HepG2 (cell line): ENCODE measurements around the gene MRPL38. TPM values are rescaled to one million over a fixed set of nuclear protein-coding genes. Genes with fewer than 3 reads are reported as not detected.

Experiments
- DNMT3B ChIP-seq: conservative IDR thresholded peaks from 2 replicates; pipeline ENCODE4 v1.6.1; 2016; ENCODE audit warnings: missing biosample characterization, control low read depth
- ETS1 ChIP-seq: sonication (generic); formaldehyde crosslinking; IDR thresholded peaks from 2 replicates; pipeline ENCODE4 v1.4.0; 2020; ENCODE audit warnings: missing genetic modification reagents
- GABPA ChIP-seq, 2 experiments: IDR thresholded peaks; 2 replicates each; pipeline ENCODE4 v1.6.1; 2011 to 2016; ENCODE audit warnings: low read depth in 2 of 2, low read length in 1 of 2, missing biosample characterization in 1 of 2, missing genetic modification characterization in 1 of 2
- HINFP ChIP-seq: sonication (generic); formaldehyde crosslinking; IDR thresholded peaks from 2 replicates; pipeline ENCODE4 v1.4.0; 2020; ENCODE audit warnings: low read depth, mild to moderate bottlenecking, missing genetic modification reagents
- HNRNPUL1 ChIP-seq: fragments of 200-400 bp; formaldehyde crosslinking; IDR thresholded peaks from 2 replicates; pipeline ENCODE4 v1.6.1; 2017; ENCODE audit warnings: low read depth, mild to moderate bottlenecking, low read length, moderate library complexity
- JUND ChIP-seq: sonication (generic); formaldehyde crosslinking; IDR thresholded peaks from 2 replicates; pipeline ENCODE4 v1.8.0; 2022; ENCODE audit warnings: mild to moderate bottlenecking, missing genetic modification reagents
- KLF9 ChIP-seq: IDR thresholded peaks from 2 replicates; pipeline ENCODE4 v1.6.1; 2016; ENCODE audit warnings: low read depth
- MEIS2 ChIP-seq: sonication (generic); formaldehyde crosslinking; IDR thresholded peaks from 2 replicates; pipeline ENCODE4 v1.9.0; 2021; ENCODE audit warnings: mild to moderate bottlenecking, missing genetic modification reagents
- ZBTB10 ChIP-seq: sonication (generic); formaldehyde crosslinking; IDR thresholded peaks from 2 replicates; pipeline ENCODE4 v1.4.0; 2020; ENCODE audit warnings: missing genetic modification reagents, borderline replicate concordance
- ZC3H13 ChIP-seq: sonication (generic); formaldehyde crosslinking; IDR thresholded peaks from 2 replicates; pipeline ENCODE4 v1.8.1; 2023; ENCODE audit warnings: mild to moderate bottlenecking, missing genetic modification reagents, moderate library complexity
- ZNF234 ChIP-seq: sonication (generic); formaldehyde crosslinking; conservative IDR thresholded peaks from 2 replicates; pipeline ENCODE4 v1.5.1; 2020; ENCODE audit warnings: mild to moderate bottlenecking, missing genetic modification reagents
- ZNF572 ChIP-seq: sonication (generic); formaldehyde crosslinking; IDR thresholded peaks from 2 replicates; pipeline ENCODE4 v1.5.1; 2020; ENCODE audit warnings: mild to moderate bottlenecking, missing genetic modification reagents
- ZNF652 ChIP-seq: IDR thresholded peaks from 2 replicates; pipeline ENCODE4 v1.6.1; 2016; ENCODE audit warnings: low read depth, borderline replicate concordance
- ZNF7 ChIP-seq: IDR thresholded peaks from 2 replicates; pipeline ENCODE4 v1.6.1; 2016; ENCODE audit warnings: missing biosample characterization, missing genetic modification reagents
- ZNF768 ChIP-seq: sonication (generic); formaldehyde crosslinking; IDR thresholded peaks from 2 replicates; pipeline ENCODE4 v1.4.0; 2020; ENCODE audit warnings: missing genetic modification reagents
- ZNF776 ChIP-seq: sonication (generic); formaldehyde crosslinking; IDR thresholded peaks from 2 replicates; pipeline ENCODE4 v1.4.0; 2020; ENCODE audit warnings: mild to moderate bottlenecking, missing genetic modification reagents
- ZNF781 ChIP-seq: sonication (generic); formaldehyde crosslinking; IDR thresholded peaks from 2 replicates; pipeline ENCODE4 v1.5.1; 2020; ENCODE audit warnings: borderline replicate concordance, mild to moderate bottlenecking, missing genetic modification reagents; ENCODE audit errors: not compliant biosample characterization
- polyA plus RNA-seq, 8 experiments: library from polyadenylated mRNA; depleted of rRNA in 3 of 8; stranded (reverse) in 7 of 8; unstranded in 1 of 8; fragments of >200 nt; fragmentation: Illumina TruSeq in 4 of 8; extraction: Trizol in 4 of 8; gene quantifications; 2 replicates each; pipeline versions ENCODE4 v1.2.1 to v1.2.3, GENCODE V29; 2011 to 2016; ENCODE audit warnings: low read depth in 4 of 8, missing spikeins in 1 of 8, mixed read lengths in 1 of 8; ENCODE audit not compliant: insufficient read depth in 1 of 8
- total RNA-seq, 5 experiments: library from RNA; depleted of rRNA; stranded (reverse); fragments of >200 nt; fragmentation: Illumina TruSeq; extraction: Trizol; gene quantifications; 2 replicates each; pipeline ENCODE4 v1.2.3, GENCODE V29; 2016; ENCODE audit warnings: low read depth in 1 of 5
- TF ChIP-seq, protein P1 (sequence below): sonication (generic); formaldehyde crosslinking; IDR thresholded peaks from 2 replicates; pipeline ENCODE4 v1.4.0; 2020; ENCODE audit warnings: low read depth, mild to moderate bottlenecking, missing genetic modification reagents
- TF ChIP-seq, protein P2 (sequence below): sonication (generic); formaldehyde crosslinking; IDR thresholded peaks from 2 replicates; pipeline ENCODE4 v1.4.0; 2020; ENCODE audit warnings: missing genetic modification reagents, borderline replicate concordance

The MRPL38 gene
- total and polyA plus RNA-seq, 2 of the 13 experiments (the other 11 are each of a cell fraction or from before 2014, with no cell fraction given), result 83.7 to 125 TPM

GRCh38 chr17:75855310-75856061, 49.2 kb downstream of the MRPL38 start, which contains the start of gene WBP2 (continued):
- TF ChIP-seq ZNF768 (CRISPR knock-in tag) (peak; percentile 69), ZNF776 (CRISPR knock-in tag) (peak; percentile 90), ZNF234 (CRISPR knock-in tag) (0 out of 2 replicates have a peak, but pooled peaks have one; percentile 85), ZNF7 (CRISPR knock-in tag) (no peak), ZNF781 (CRISPR knock-in tag) (no peak), DNMT3B (CRISPR knock-in tag) (0 out of 2 replicates have a peak, but pooled peaks have one; percentile 56), ZC3H13 (CRISPR knock-in tag) (no peak), KLF9 (CRISPR knock-in tag) (peak; percentile 85; the same call in 1 of the 2 replicates), HNRNPUL1 (no peak), MEIS2 (peak; percentile 47; the same call in 1 of the 2 replicates), ZNF572 (CRISPR knock-in tag) (peak; percentile 98), ETS1 (CRISPR knock-in tag) (0 out of 2 replicates have a peak, but pooled peaks have one; percentile 72), ZBTB10 (CRISPR knock-in tag) (peak; percentile 55), JUND (CRISPR knock-in tag) (0 out of 2 replicates have a peak, but pooled peaks have one; percentile 26), GABPA (IDR thresholded peaks at IDR 0.05; ENCODE audit: low read depth, low read length) (peak; percentile 53), GABPA (CRISPR knock-in tag; IDR thresholded peaks at IDR 0.05; ENCODE audit: low read depth) (peak; percentile 91), HINFP (CRISPR knock-in tag) (peak; percentile 80; the same call in 1 of the 2 replicates), ZNF652 (CRISPR knock-in tag) (0 out of 2 replicates have a peak, but pooled peaks have one; percentile 39)
- TF ChIP-seq, protein P1, sequence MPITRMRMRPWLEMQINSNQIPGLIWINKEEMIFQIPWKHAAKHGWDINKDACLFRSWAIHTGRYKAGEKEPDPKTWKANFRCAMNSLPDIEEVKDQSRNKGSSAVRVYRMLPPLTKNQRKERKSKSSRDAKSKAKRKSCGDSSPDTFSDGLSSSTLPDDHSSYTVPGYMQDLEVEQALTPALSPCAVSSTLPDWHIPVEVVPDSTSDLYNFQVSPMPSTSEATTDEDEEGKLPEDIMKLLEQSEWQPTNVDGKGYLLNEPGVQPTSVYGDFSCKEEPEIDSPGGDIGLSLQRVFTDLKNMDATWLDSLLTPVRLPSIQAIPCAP, result 0 out of 2 replicates have a peak, but pooled peaks have one; percentile 45
- TF ChIP-seq, protein P2, sequence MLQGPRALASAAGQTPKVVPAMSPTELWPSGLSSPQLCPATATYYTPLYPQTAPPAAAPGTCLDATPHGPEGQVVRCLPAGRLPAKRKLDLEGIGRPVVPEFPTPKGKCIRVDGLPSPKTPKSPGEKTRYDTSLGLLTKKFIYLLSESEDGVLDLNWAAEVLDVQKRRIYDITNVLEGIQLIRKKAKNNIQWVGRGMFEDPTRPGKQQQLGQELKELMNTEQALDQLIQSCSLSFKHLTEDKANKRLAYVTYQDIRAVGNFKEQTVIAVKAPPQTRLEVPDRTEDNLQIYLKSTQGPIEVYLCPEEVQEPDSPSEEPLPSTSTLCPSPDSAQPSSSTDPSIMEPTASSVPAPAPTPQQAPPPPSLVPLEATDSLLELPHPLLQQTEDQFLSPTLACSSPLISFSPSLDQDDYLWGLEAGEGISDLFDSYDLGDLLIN, result peak; percentile 87
